GM18519 (cell line): ENCODE results near the gene TNFSF8.

Experiments
- ATAC-seq: cut with Tn5 transposase; IDR thresholded peaks from one replicate; pipeline ENCODE4 v1.9.1; 2021; ENCODE audit warnings: mild to moderate bottlenecking, moderate library complexity; ENCODE audit not compliant: unreplicated experiment, low FRiP score

TNFSF8 gene

GRCh38 chr9:114883709-114884108, 46.7 kb downstream of the TNFSF8 start:
- ATAC-seq = no peak

GRCh38 chr9:114880291-114880745, 50.1 kb downstream of the TNFSF8 start:
- ATAC-seq = no peak

DNA sequence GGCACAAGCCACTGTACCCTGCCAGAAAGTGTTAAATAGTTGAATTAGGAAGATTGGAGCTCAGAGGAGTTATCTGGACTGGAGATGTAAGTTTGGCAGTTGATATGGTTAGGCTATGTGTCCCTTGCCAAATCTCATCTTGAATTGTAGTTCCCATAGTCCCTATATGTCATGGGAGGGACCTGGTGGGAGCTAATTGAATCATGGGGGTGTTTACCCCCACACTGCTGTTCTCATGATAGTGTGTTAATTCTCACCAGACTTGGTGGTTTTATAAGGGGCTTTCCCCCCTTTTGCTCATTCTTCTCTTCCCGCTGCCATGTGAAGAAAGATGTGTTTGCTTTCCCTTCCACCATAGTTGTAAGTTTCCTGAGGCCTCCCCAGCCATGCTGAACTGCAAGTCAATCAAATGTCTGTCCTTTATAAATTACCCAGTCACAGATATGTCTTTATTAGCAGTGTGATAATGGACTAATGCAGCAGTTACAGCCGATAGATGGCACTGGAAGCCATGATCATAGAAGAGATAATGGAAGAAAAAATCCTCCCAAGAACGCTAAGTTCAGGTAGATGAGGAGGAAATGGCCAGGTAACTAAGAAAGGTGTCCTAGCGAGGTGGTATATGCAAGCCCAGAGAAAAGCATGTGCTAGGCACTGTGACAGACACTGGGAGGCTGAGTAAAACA, 51.4 kb downstream of the TNFSF8 start:
- no peak for ATAC-seq

DNA sequence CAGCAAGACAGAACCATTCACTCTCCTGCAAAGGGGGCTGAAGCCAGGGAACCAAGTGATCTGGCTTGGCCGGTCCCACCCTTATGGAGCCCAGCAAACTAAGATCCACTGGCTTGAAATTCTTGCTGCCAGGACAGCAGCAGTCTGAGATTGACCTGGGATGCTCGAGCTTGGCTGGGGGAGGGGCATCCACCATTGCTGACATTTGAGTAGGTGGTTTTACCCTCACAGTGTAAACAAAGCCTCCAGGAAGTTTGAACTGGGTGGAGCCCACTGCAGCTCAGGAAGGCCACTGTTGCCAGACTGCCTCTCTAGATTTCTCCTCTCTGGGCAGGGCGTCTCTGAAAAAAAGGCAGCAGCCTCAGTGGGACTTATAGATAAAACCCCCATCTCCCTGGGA, 60.5 kb downstream of the TNFSF8 start:
- no peak for ATAC-seq

GRCh38 chr9:114869378-114869777, 61.0 kb downstream of the TNFSF8 start:
- no peak for ATAC-seq

DNA sequence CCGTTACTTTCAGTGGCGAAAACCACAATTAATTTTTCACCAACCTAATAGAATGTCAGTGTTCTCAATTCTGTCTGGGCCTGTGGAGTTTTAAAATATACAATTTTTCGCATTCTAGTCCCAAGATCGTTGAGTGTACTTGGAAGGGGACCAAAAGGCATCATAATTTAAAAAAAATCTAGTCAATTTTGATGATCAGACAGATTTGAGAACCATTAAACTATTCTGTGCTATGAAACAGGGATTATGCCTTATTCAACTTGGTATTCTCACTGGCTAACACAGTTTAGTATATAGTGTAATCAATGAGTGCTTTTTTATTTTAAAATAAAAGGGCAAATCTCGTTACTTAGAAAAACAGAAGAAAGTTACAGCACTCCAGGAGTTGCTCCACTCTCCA, 63.1 kb downstream of the TNFSF8 start:
- ATAC-seq = no peak

DNA sequence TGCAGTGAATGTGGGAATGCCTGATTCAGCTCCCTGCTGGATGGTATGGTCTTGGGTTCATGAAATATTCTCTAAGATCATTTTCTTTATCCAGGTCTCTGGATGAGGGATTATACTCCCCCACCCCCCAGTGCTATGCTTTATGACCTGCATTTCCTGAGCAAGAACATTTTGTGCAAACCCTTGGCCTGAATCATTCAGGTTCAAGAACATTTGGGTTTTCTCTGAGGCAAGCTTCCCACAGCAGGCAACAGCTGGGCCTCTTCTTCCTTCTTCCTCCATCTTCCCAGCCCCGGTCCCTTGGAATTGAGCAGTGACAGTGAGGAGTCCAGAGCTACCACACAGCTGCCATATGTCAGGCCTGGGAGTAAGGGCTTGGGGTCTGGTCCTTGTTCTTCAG, 65.9 kb downstream of the TNFSF8 start:
- no peak for ATAC-seq

GRCh38 chr9:114861922-114862605, 68.3 kb downstream of the TNFSF8 start:
- ATAC-seq = no peak

DNA sequence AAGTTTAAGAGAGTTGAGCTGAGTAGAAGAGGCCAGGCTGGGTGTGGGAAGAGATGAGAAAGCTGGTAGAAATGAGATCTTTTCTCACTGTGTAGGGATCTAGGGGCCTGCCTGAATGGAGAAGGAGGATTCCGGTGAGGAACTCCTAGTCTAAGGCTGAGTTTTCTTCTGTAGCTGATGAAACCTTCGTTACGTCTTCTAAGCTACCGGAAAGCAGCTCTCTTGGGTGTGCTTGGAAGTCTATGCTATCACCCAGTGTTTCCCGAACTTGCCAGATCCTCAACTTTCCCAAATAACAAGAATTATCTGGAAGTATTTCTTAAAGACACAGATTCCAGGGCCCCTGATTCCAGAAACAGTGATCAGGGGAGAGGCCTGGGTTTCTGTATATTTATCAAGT, 69.1 kb downstream of the TNFSF8 start:
- ATAC-seq = no peak

DNA sequence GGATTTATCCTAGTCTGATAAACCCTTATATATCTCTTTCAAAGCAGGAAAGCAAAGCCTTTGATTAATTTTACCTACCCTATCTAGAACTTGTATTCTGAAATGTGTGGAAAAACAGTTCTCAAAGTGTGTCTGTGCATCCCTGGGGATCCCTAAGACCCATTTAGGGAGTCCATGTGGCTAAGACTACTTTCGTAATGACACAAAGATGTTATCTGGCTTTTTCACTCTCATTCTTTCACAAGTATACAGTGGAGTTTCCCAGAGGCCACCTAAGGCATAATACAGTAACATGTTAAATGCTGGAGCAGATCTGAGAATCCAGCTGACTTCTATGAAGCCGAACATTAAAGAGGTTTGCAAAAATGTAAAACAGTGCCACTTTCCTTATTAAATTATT, 70.2 kb downstream of the TNFSF8 start:
- ATAC-seq = no peak

- no peak for ATAC-seq
These were observed 73.5 kb downstream of the TNFSF8 start for GRCh38 chr9:114856942-114857315.

DNA sequence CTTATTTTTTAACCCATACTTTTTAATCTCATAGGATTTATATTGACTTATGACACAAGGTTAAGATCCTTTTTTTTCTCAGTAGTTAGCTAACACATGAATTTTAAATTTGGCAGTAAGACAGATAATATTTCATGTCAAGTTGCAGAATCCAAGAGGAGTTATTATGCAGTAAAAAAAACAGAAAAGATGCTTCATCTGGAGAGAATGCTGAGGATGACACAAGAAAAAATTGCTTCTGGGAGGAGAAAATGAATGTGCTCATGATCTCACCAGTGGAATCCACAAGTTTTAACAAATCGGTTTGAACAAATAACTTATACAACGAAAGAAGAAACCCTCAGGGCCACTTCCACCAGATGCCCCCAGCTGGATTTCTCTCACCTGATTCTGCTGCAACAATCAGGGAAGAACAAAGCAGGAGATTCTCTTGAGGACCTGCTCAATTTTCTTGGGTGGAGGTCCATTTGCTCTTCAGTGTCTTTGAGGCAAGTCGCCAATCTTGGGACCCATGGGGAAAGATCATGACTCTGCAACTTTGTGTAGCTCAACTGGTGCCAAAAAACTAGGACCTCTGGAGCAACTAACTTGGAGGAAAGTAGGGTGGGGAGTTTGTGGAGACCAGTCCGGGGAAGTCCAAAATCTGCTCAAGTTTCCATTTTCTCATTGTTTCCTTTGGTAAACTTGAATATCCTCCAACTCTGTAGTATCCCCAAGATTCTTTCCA, 74.0 kb downstream of the TNFSF8 start:
- ATAC-seq = no peak

DNA sequence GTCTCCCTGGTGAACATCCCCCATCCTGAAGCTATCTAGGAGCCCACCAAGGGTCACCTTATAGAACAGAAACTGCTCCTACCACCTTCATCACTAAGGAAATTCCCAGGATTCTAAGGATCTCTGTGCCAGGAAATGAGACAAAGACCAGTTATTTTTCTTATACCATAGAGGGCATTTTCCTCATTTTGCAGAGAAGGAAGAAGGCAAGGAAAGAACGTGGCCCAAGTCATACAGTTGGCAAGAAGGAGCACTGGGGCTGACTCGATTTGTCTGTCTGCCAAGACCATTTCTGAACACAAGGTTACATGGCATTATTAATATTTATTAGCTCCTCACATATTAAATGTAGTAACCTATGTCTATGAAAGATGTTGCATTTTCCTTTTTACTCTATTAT, 74.9 kb downstream of the TNFSF8 start:
- ATAC-seq = no peak

- ATAC-seq = no peak
These were observed 75.5 kb downstream of the TNFSF8 start for GRCh38 chr9:114854736-114855355.

DNA sequence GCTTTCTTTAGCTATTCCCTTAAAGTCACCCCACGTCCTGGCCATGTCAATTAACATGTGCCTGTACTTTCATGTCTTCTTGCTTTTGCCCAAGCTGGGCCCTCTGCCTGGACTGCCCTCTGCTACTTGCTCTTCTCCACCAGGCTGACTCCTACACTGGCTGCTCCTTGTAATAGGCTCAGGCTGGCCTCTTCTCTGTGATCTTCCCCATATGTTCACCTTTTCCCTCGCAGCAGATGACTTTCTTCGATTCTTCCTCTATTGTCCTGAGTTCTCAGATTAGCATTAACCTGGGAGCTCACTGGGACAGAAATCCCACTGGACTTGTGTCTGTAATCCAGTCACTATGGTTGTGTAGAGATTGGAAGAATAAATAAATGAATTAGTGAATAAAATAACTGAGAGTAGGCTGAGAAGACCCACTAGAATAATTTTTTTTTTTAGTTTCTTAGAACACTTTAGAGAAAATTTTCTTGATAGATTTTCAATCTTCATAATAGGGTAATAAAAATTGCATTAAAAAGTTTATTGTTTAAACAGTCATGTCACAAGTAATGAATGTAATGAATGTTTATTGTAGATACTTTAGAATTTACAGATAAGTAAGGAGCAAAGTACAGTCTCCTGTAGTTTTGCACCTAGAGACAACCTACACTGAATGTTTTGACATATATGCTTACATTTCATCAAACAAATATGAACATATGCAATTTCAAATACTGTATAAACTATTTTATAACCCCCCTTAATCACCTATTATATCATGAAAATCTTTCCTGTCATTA, 77.1 kb downstream of the TNFSF8 start:
- no peak for ATAC-seq

- ATAC-seq = no peak
These were observed 78.3 kb downstream of the TNFSF8 start for GRCh38 chr9:114852050-114852594.

GRCh38 chr9:114851306-114851705, 79.1 kb downstream of the TNFSF8 start:
- no peak for ATAC-seq
